Transverse colon (tissue), 4 donors: Measurements from ENCODE around the gene RAPGEF3.

Experiments
- CTCF ChIP-seq, 5 experiments: fragments of 200-600 bp in 3 of 5; fragments of 450-650 bp in 2 of 5; sonication (generic) in 3 of 5; IDR thresholded peaks; 1 replicate in 2 of 5; 2 replicates in 3 of 5; pipeline ENCODE4 v1.5.1; 2016 to 2017; ENCODE audit warnings: antibody characterized with exemption in 5 of 5, inconsistent platforms in 3 of 5, mild to moderate bottlenecking in 2 of 5, moderate library complexity in 1 of 5
- EP300 ChIP-seq: sonication (generic); formaldehyde crosslinking; IDR thresholded peaks from one replicate; pipeline ENCODE4 v1.6.1; 2017; ENCODE audit warnings: antibody characterized with exemption, low read depth
- POLR2A ChIP-seq: fragments of 450-650 bp; IDR thresholded peaks from one replicate; pipeline ENCODE4 v1.6.1; 2016; ENCODE audit warnings: antibody characterized with exemption, mild to moderate bottlenecking, moderate library complexity
- POLR2AphosphoS5 ChIP-seq, 3 donors: sonication (generic); formaldehyde crosslinking; IDR thresholded peaks; one replicate each; pipeline ENCODE4 v1.6.1; 2016; ENCODE audit warnings: antibody characterized with exemption in 3 of 3

GRCh38 chr12:47707905-47708543 lies 50.7 kb downstream of the RAPGEF3 start:
- TF ChIP-seq CTCF (IDR thresholded peaks at IDR 0.05) (no peak), POLR2A (no peak), POLR2AphosphoS5 (IDR thresholded peaks at IDR 0.05) (no peak), EP300 (no peak)
